Brain microvascular endothelial cell (primary cell): ENCODE data around the gene CTRB1.
A peak's percentile ranks its signal among the peaks of the same experiment; 100 is the strongest.

ENCODE experiments used
- DNase-seq: peaks from one replicate; pipeline ENCODE4 v3.0.0-alpha.2; 2020
- H3K27ac ChIP-seq: fragments of 250-450 bp; sonication (Bioruptor Pico); 2 replicates; pipeline ENCODE4 v1.5.1; 2020; ENCODE audit warnings: mild to moderate bottlenecking, moderate library complexity
- H3K27me3 ChIP-seq: fragments of 250-450 bp; sonication (Bioruptor Pico); replicated peaks from 2 replicates; pipeline ENCODE4 v1.5.1; 2020; ENCODE audit warnings: mild to moderate bottlenecking
- H3K36me3 ChIP-seq: fragments of 250-450 bp; sonication (Bioruptor Pico); replicated peaks from 2 replicates; pipeline ENCODE4 v1.5.1; 2020; ENCODE audit warnings: mild to moderate bottlenecking
- H3K4me3 ChIP-seq: 2 replicates; pipeline ENCODE4 v1.5.1; 2011; ENCODE audit warnings: low read depth, mild to moderate bottlenecking, control low read depth, low read length, moderate library complexity
- CTCF ChIP-seq: IDR thresholded peaks from 2 replicates; pipeline ENCODE4 v1.5.1; 2011; ENCODE audit warnings: low read depth, mild to moderate bottlenecking, moderate library complexity, low read length, control low read depth, inconsistent platforms; ENCODE audit errors: missing control alignments
- in situ Hi-C: cut with HindIII; loops from 2 replicates; pipeline ENCODE4 v1.10.0; 2017; ENCODE audit warnings: low sequenced_read_pairs, low pct_ligation_motif_present

CTRB1 gene

GRCh38 chr16:75250089-75250808 lies 31.5 kb downstream of the CTRB1 start:
- peaks cover 6% of the 10 kb centered on the region for H3K36me3 ChIP-seq
- peak overlapping the region; percentile 98 for H3K27ac ChIP-seq
- in situ Hi-C loops = no loop called here
- peak overlapping the region; percentile 86 for H3K4me3 ChIP-seq
- peak; percentile 1 for TF ChIP-seq CTCF
- H3K27me3 ChIP-seq = no peaks in the 10 kb centered on the region
- DNase-seq = no peak

- peaks cover 6% of the 10 kb centered on the region for H3K36me3 ChIP-seq
- no peak for DNase-seq
- peak overlapping the region; percentile 98 for H3K27ac ChIP-seq
- peak overlapping the region; percentile 86 for H3K4me3 ChIP-seq
- in situ Hi-C loops = no loop called here
- no peak for TF ChIP-seq CTCF
- no peaks in the 10 kb centered on the region for H3K27me3 ChIP-seq
Measured at GRCh38 chr16:75250809-75251279, 32.1 kb downstream of the CTRB1 start.

- peak; percentile 82 for DNase-seq
- TF ChIP-seq CTCF = no peak
- in situ Hi-C loops = no loop called here
- H3K27me3 ChIP-seq = no peaks in the 10 kb centered on the region
- peak within 1 kb of the TSS; percentile 98 for H3K27ac ChIP-seq
- peak within 1 kb of the TSS; percentile 86 for H3K4me3 ChIP-seq
- H3K36me3 ChIP-seq = peaks cover 6% of the 10 kb centered on the region
Measured at GRCh38 chr16:75251280-75252048, 32.7 kb downstream of the CTRB1 start, which contains the start of gene BCAR1. BCAR1 (minus strand) TSS chr16:75251624; CDS start chr16:75251482, 142 bp downstream.

GRCh38 chr16:75252049-75252864 lies 33.5 kb downstream of the CTRB1 start:
- no peak for TF ChIP-seq CTCF
- peaks cover 2% of the 10 kb centered on the region for H3K36me3 ChIP-seq
- DNase-seq = no peak
- no peaks in the 10 kb centered on the region for H3K27me3 ChIP-seq
- peak overlapping the region; percentile 98 for H3K27ac ChIP-seq
- in situ Hi-C loops = no loop called here
- H3K4me3 ChIP-seq = peak overlapping the region; percentile 20

GRCh38 chr16:75252946-75253911 lies 34.4 kb downstream of the CTRB1 start:
- Histone ChIP-seq H3K4me3 (peak overlapping the region; percentile 17), H3K27me3 (no peaks in the 10 kb centered on the region), H3K36me3 (no peaks in the 10 kb centered on the region), H3K27ac (peak overlapping the region; percentile 98)
- TF ChIP-seq CTCF = no peak
- in situ Hi-C loops = no loop called here
- DNase-seq = no peak
